H1 (cell line): ENCODE data around the gene NRM. TPM values are rescaled to one million over a fixed set of nuclear protein-coding genes. Genes with fewer than 3 reads are reported as not detected.

Experiments used
- CTCF ChIA-PET: fragments of 300-600 bp; sonication (Branson Sonifier 250); formaldehyde crosslinking; loops from one replicate; lab custom pipeline; 2021; ENCODE audit not compliant: partially characterized antibody; lab: Charles Lee
- POLR2A ChIA-PET: fragments of 300-600 bp; sonication (Branson Sonifier 250); formaldehyde crosslinking; loops from one replicate; lab custom pipeline; 2021; ENCODE audit warnings: inconsistent platforms; ENCODE audit not compliant: partially characterized antibody; lab: Charles Lee
- DNase-seq, 2 experiments: peaks; one replicate each; pipeline versions ENCODE4 v3.0.0 to v3.0.0-alpha.2; 2010 to 2022; ENCODE audit warnings: low spot score in 2 of 2, low read depth in 1 of 2, mixed read lengths in 1 of 2
- FAIRE-seq: peaks from 2 replicates; lab custom pipeline; 2011; peaks lifted over from hg19 to GRCh38; lab: Jason Lieb, UNC
- H2AFZ ChIP-seq: 2 replicates; pipeline ENCODE4 v1.8.1; 2012; ENCODE audit warnings: low read length, inconsistent platforms
- H2AK5ac ChIP-seq: 2 replicates; pipeline ENCODE4 v1.6.1; 2013; ENCODE audit warnings: low read depth, low read length
- H2BK120ac ChIP-seq: replicated peaks from 2 replicates; pipeline ENCODE3; 2013; ENCODE audit warnings: low read depth, low read length, inconsistent platforms
- H2BK12ac ChIP-seq: 2 replicates; pipeline ENCODE4 v1.6.1; 2013; ENCODE audit warnings: low read depth, low read length
- H2BK15ac ChIP-seq: 2 replicates; pipeline ENCODE4 v1.6.1; 2013; ENCODE audit warnings: low read length
- H2BK20ac ChIP-seq: 2 replicates; pipeline ENCODE4 v1.6.1; 2013; ENCODE audit warnings: low read length
- H2BK5ac ChIP-seq: 2 replicates; pipeline ENCODE4 v1.6.1; 2013; ENCODE audit warnings: low read depth, low read length
- H3K14ac ChIP-seq: 2 replicates; pipeline ENCODE4 v1.6.1; 2013; ENCODE audit warnings: inconsistent platforms; ENCODE audit not compliant: insufficient read length
- H3K18ac ChIP-seq: 2 replicates; pipeline ENCODE4 v1.6.1; 2013; ENCODE audit warnings: low read length; ENCODE audit errors: extremely low read depth
- H3K23ac ChIP-seq: 2 replicates; pipeline ENCODE4 v1.6.1; 2013; ENCODE audit warnings: inconsistent platforms; ENCODE audit not compliant: insufficient read length
- H3K23me2 ChIP-seq: 2 replicates; pipeline ENCODE4 v1.6.1; 2013; ENCODE audit warnings: low read depth, low read length
- H3K27ac ChIP-seq: 2 replicates; pipeline ENCODE4 v1.6.1; 2011; ENCODE audit warnings: low read depth, low read length, inconsistent platforms
- H3K27me3 ChIP-seq, 4 experiments: replicated peaks in 1 of 4; 1 replicate in 1 of 4; 2 replicates in 3 of 4; pipeline versions ENCODE4 v1.6.1 to v1.8.1; 2011 to 2013; ENCODE audit warnings: low read length in 3 of 4, mild to moderate bottlenecking in 3 of 4, inconsistent platforms in 2 of 4, mixed read lengths in 2 of 4, moderate library complexity in 1 of 4; ENCODE audit not compliant: control insufficient read depth in 3 of 4, insufficient read depth in 3 of 4; ENCODE audit errors: extremely low read depth in 1 of 4
- H3K36me3 ChIP-seq, 4 experiments: 2 replicates each; pipeline versions ENCODE4 v1.6.1 to v1.8.1; 2011 to 2013; ENCODE audit warnings: mild to moderate bottlenecking in 4 of 4, low read length in 3 of 4, moderate library complexity in 2 of 4, control low read depth in 1 of 4, inconsistent platforms in 1 of 4; ENCODE audit not compliant: insufficient read depth in 4 of 4, control insufficient read depth in 2 of 4
- H3K4ac ChIP-seq: replicated peaks from 2 replicates; pipeline ENCODE3; 2013; ENCODE audit warnings: low read length, low read depth, mixed read lengths, inconsistent platforms; ENCODE audit not compliant: insufficient read length
- H3K4me1 ChIP-seq, 4 experiments: replicated peaks in 1 of 4; 1 replicate in 1 of 4; 2 replicates in 3 of 4; pipeline versions ENCODE4 v1.6.1 to v1.8.1; 2011 to 2013; ENCODE audit warnings: low read length in 3 of 4, inconsistent platforms in 2 of 4, mixed read lengths in 1 of 4; ENCODE audit not compliant: insufficient read depth in 4 of 4, control insufficient read depth in 3 of 4
- H3K4me2 ChIP-seq, 2 experiments: 2 replicates each; pipeline versions ENCODE4 v1.6.1 to v1.8.1; 2011 to 2013; ENCODE audit warnings: low read depth in 2 of 2, low read length in 2 of 2, control low read depth in 1 of 2, inconsistent platforms in 1 of 2, mild to moderate bottlenecking in 1 of 2; ENCODE audit not compliant: insufficient read depth in 1 of 2
- H3K4me3 ChIP-seq, 4 experiments: fragments of 200-600, 300-600 bp in 1 of 4; sonication (generic), shearing (Covaris generic), sonication (Bioruptor Twin) in 1 of 4; 2 replicates each; pipeline versions ENCODE4 v1.5.1 to v1.8.1; 2011 to 2016; ENCODE audit warnings: low read length in 4 of 4, low read depth in 3 of 4, control low read depth in 2 of 4, inconsistent platforms in 2 of 4, mild to moderate bottlenecking in 2 of 4, mixed read lengths in 1 of 4, moderate library complexity in 1 of 4; ENCODE audit not compliant: insufficient read depth in 2 of 4; ENCODE audit errors: extremely low read depth in 1 of 4
- H3K56ac ChIP-seq: replicated peaks from 2 replicates; pipeline ENCODE3; 2013; ENCODE audit warnings: low read depth, mild to moderate bottlenecking, mixed read lengths, low read length, inconsistent platforms; ENCODE audit not compliant: insufficient read length
- H3K79me1 ChIP-seq: 2 replicates; pipeline ENCODE4 v1.6.1; 2013; ENCODE audit warnings: low read depth, low read length, control low read depth
- H3K79me2 ChIP-seq, 2 experiments: 2 replicates each; pipeline versions ENCODE4 v1.6.1 to v1.8.1; 2012 to 2013; ENCODE audit warnings: low read length in 2 of 2, mild to moderate bottlenecking in 2 of 2, inconsistent platforms in 1 of 2; ENCODE audit not compliant: insufficient read depth in 2 of 2, control insufficient read depth in 1 of 2
- H3K9ac ChIP-seq, 4 experiments: replicated peaks in 1 of 4; 1 replicate in 1 of 4; 2 replicates in 3 of 4; pipeline versions ENCODE4 v1.6.1 to v1.8.1; 2011 to 2013; ENCODE audit warnings: low read depth in 3 of 4, low read length in 3 of 4, control low read depth in 2 of 4, mild to moderate bottlenecking in 2 of 4, moderate library complexity in 2 of 4, inconsistent platforms in 1 of 4; ENCODE audit errors: extremely low read depth in 1 of 4
- H3K9me3 ChIP-seq, 2 experiments: 2 replicates each; pipeline versions ENCODE4 v1.6.1 to v1.8.1; 2012 to 2013; ENCODE audit warnings: mild to moderate bottlenecking in 2 of 2, moderate library complexity in 2 of 2, control low read depth in 1 of 2, inconsistent platforms in 1 of 2, low read depth in 1 of 2, low read length in 1 of 2, mixed read lengths in 1 of 2; ENCODE audit not compliant: insufficient read depth in 2 of 2
- H4K20me1 ChIP-seq, 2 experiments: replicated peaks in 1 of 2; 2 replicates each; pipeline versions ENCODE3 to v1.8.1; 2011 to 2013; ENCODE audit warnings: inconsistent platforms in 2 of 2, low read length in 2 of 2, mild to moderate bottlenecking in 1 of 2; ENCODE audit not compliant: insufficient read depth in 2 of 2, control insufficient read depth in 1 of 2
- H4K5ac ChIP-seq: 2 replicates; pipeline ENCODE4 v1.6.1; 2013; ENCODE audit warnings: low read length, low read depth, mixed read lengths, inconsistent platforms; ENCODE audit not compliant: insufficient read length
- H4K8ac ChIP-seq: 2 replicates; pipeline ENCODE4 v1.8.0; 2013; ENCODE audit warnings: mild to moderate bottlenecking, moderate library complexity, low read length, inconsistent platforms; ENCODE audit not compliant: insufficient read depth; ENCODE audit errors: extremely low read depth
- H4K91ac ChIP-seq: replicated peaks from 2 replicates; pipeline ENCODE3; 2013; ENCODE audit warnings: low read length, mixed read lengths, inconsistent platforms; ENCODE audit not compliant: insufficient read length
- BRCA1 ChIP-seq: IDR thresholded peaks from 2 replicates; pipeline ENCODE4 v1.6.1; 2012; ENCODE audit warnings: low read depth, low read length, improper control_type of control experiment
- HDAC2 ChIP-seq, 2 experiments: fragments of 300-600 bp in 1 of 2; sonication (generic) in 1 of 2; IDR thresholded peaks; 2 replicates each; pipeline ENCODE4 v1.6.1; 2011 to 2012; ENCODE audit warnings: low read depth in 2 of 2, low read length in 2 of 2, mild to moderate bottlenecking in 2 of 2, moderate library complexity in 2 of 2, borderline replicate concordance in 1 of 2, inconsistent platforms in 1 of 2
- WGBS, 2 experiments: shearing (Covaris generic) in 1 of 2; methylation state at CpG; one replicate each; pipeline versions ENCODE4 v1.1.6 to v1.1.7; 2013 to 2015; ENCODE audit warnings: low lambda C conversion rate in 2 of 2, mixed read lengths in 2 of 2, inconsistent platforms in 1 of 2, low coverage in 1 of 2, missing lambda C conversion rate in 1 of 2; ENCODE audit not compliant: insufficient replicate concordance in 2 of 2, insufficient coverage in 1 of 2, insufficient read length in 1 of 2; ENCODE audit errors: extremely low coverage in 1 of 2, missing lambda C conversion rate in 1 of 2; 5-methylcytosine and 5-hydroxymethylcytosine counted together
- polyA plus RNA-seq, 7 experiments: library from polyadenylated mRNA; depleted of rRNA in 3 of 7; stranded (reverse) in 5 of 7; unstranded in 2 of 7; fragments of >200 nt in 5 of 7; fragments of 200-250 nt in 2 of 7; gene quantifications; 1 replicate in 5 of 7; 2 replicates in 1 of 7; 4 replicates in 1 of 7; pipeline versions ENCODE4 v1.2.1 to v1.2.3, GENCODE V29; 2011 to 2013; ENCODE audit warnings: missing spikeins in 2 of 7, mixed read lengths in 2 of 7
- total RNA-seq: library from RNA; stranded (reverse); fragmentation: NEBNext Ultra II Directional; extraction: Animal tissue kit (Norgen Biotek cat#: 25700); gene quantifications from 2 replicates; pipeline ENCODE4 v1.2.1, GENCODE V29; 2021

Gene NRM
- total and polyA plus RNA-seq, 2 of the 8 experiments (the other 6 are each of a cell fraction or from before 2014, with no cell fraction given) = 27.3 to 50.4 TPM

GRCh38 chr6:30655743-30656094 lies 35.1 kb downstream of the NRM start:
- H2BK15ac ChIP-seq = no peak overlapping the region
- H4K91ac ChIP-seq = no peak overlapping the region
- ChIA-PET POLR2A (interaction anchor here (0.6 to 8.1 kb wide), 5 partner anchors 8 to 62 kb away, joined by 3 to 50 read pairs (median 4); partner anchors contain the start of genes DHX16 and MDC1), CTCF (interaction anchor here (1.3 to 2.0 kb wide), 2 partner anchors 9 to 14 kb away, joined by 7 to 10 read pairs; no protein-coding TSS in a partner anchor)
- DNase-seq = no peak
- no peaks in the 10 kb centered on the region for H3K4me1 ChIP-seq
- no peak overlapping the region for H3K9ac ChIP-seq
- H3K14ac ChIP-seq = no peak overlapping the region
- H3K36me3 ChIP-seq = peaks cover 15 to 75% (median 63%) of the 10 kb centered on the region in 4 experiments
- H3K4me2 ChIP-seq = no peak overlapping the region
- H4K20me1 ChIP-seq = peaks cover 3 to 6% of the 10 kb centered on the region in 2 experiments
- no peak overlapping the region for H2BK20ac ChIP-seq
- H3K4ac ChIP-seq = no peak overlapping the region
- no peaks in the 10 kb centered on the region for H3K79me2 ChIP-seq
- H2BK5ac ChIP-seq = no peak overlapping the region
- no peak overlapping the region for H2AFZ ChIP-seq
- no peak overlapping the region for H3K4me3 ChIP-seq
- H3K9me3 ChIP-seq = no peaks in the 10 kb centered on the region
- no peak overlapping the region for H4K8ac ChIP-seq
- H3K27me3 ChIP-seq = no peaks in the 10 kb centered on the region
- no peak overlapping the region for H2BK12ac ChIP-seq
- no peak overlapping the region for H3K18ac ChIP-seq
- no peak overlapping the region for H2AK5ac ChIP-seq
- no peak overlapping the region for H4K5ac ChIP-seq
- no peak overlapping the region for H2BK120ac ChIP-seq
- H3K79me1 ChIP-seq = no peaks in the 10 kb centered on the region
- no peak overlapping the region for H3K27ac ChIP-seq
- H3K23me2 ChIP-seq = no peaks in the 10 kb centered on the region
- H3K56ac ChIP-seq = no peak overlapping the region
- WGBS, 2 experiments = 90% methylated on average over 3 of the region's 3 CpGs; no CpG with 5 or more reads in 1 of the 2 experiments
- no peak overlapping the region for H3K23ac ChIP-seq
- FAIRE-seq = no peak
- no peak for TF ChIP-seq BRCA1
- no peak for TF ChIP-seq HDAC2 (IDR thresholded peaks at IDR 0.05; ENCODE audit: borderline replicate concordance in 1 of 2, low read depth in 2 of 2, low read length in 2 of 2)
